Stimulated activated CD4-positive, alpha-beta T cell treated with anti-CD3 and anti-CD28 coated beads, Interleukin-12 subunit alpha, Interleukin-12 subunit beta, amount 100 ng/mL, for 48 hours (primary cell): ENCODE data around the gene HTR2A.

ENCODE experiments used
- DNase-seq, 3 donors: peaks; one replicate each; pipeline ENCODE4 v3.0.0-alpha.2; 2020; ENCODE audit warnings: low read depth in 2 of 3, low spot score in 1 of 3

Gene HTR2A

DNA sequence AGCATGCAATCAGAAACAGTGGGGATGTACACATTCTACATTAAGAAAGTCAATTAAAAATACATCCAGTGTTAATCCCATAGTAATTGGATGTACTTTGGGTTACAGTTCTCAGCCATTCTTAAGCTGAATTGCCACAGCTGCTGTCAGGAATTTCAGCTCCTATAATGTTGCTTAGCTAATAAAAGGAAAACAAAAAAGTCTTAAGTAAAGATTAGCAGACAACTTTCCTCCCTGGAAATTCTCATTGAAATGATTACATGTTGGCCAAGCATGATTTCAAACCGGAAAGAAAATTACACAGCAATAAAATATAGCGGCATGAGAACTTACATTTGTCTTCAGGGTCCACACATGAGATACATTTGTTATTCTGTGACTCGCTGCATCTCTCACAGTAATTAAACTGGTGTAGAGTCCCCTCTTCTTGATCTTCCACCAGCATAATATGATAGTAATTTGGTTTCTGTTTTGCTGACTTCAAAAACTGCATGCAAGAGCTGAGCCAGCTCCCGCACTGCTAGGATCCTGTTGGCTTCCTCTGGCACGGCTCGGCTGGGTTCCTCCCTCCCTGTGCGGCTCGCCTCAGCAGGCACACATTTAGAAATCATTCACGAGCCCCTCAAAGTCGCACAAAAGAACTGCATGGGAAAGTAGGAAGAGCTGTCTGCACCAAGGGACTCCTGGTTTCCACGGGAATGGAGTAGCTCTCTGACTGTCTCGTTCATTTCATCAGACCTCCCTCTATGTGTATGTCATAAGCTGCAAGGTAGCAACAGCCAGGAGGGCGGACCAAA, at the start of gene HTR2A:
HTR2A (minus strand) TSS at position 713 of the 797 bp plus-strand sequence. CDS start 1,147 bp downstream, outside the sequence.
- no peak for DNase-seq

DNA sequence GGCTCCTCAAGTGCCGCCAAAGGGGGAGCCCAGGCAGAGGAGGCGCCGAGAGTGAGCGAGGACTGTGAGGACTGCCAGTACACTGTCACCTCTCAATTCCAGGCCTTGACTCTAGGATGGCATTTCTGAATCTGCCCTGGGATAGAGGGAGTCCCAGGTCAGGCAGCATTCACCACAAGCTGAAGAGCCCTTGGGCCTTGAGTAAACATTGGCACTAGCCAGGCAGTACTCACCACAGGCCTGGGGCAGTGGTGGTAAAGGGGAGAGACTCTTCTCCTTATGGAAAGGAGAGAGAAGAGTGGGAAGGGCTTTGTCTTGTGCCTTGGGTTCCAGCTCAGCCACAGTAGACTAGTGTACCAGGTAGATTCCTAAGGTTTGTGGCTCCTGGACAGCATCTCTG, 39.7 kb upstream of the HTR2A start:
- DNase-seq, result no peak

DNA sequence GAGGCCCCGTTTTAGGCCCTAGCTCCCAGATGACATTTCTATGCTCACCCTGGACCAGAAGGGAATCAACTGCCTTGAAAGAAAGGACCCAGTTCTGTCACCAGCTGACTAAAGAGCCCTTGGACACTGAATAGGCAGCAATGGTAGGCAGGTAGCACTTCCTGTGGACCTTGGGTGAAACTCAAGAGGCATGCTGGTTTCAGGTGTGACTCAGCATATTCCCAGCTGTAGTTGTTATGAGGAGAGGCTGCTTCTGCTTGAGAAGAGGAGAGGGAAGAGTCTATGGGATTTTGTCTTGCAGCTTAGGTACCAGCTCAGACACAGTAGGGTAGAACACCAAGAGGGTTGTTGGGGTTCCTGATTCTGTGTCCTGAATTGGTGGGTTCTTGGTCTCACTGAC, 37.9 kb upstream of the HTR2A start:
- no peak for DNase-seq

DNA sequence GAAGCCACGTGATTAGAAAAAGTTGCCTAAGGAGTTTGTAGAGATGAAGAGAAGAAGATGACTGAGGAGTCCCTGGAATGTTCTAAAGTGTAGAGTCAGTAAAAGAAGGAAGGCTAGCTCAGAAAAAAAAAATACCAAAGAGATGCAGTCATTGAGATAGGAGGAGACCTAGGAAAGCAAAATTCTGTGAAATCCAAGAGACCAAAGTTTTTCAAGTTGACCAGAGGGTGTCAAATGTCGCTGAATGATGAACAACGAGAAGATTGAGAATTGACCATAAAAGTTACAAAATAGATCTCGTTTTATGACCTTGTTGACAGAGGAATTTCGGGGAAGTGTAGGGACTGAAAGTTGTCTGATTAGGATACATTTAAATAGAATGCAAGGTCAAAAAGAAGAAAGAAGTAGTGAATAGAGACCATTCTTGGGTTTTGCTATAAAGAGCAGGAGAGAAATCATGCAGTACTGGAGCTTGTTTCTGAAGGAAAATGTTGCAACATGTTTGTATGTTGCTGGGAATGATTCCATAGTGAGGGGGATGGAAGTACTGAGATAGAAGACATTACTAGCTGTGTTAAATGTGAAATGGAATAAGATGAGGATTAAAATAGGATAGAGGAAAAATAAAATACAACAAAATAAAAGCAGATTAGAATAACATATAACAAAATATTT, 30.2 kb upstream of the HTR2A start:
- no peak for DNase-seq

DNA sequence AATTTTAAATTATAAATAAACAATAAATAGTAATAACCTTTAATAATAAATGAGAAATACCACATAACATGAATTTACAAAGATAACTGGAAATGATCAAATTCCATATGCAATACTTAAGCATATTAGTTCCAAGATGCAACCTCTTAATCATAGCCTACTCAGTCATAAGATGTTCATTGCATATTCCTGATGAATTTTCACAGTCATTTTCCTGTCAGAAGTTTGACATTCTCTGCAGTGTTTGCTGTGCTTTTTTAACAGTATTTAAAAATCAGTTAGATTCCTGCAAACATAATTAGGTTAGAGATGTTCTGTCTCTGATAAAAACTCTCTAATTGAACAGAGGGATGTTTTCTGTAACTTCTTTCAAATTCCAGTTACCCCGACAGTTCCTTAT, 28.6 kb upstream of the HTR2A start:
- no peak for DNase-seq

DNA sequence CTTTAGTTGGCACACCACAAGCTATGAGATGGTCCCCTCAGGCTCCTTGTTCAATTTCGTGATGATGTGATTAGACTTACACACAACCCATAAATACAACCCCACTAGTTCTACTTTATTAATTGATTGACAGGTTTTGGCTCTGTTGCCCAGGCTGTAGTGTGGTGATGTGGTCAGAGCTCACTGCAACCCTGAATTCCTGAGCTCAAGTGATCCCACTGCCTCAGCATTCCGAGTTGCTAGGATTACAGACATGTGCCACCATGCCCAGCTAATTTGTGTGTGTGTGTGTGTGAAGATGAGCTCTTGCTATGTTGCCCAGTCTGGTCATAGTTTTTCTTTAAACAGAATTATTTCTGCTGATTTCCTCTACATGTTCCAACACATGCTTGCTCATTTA, 17.5 kb upstream of the HTR2A start:
- no peak for DNase-seq

DNA sequence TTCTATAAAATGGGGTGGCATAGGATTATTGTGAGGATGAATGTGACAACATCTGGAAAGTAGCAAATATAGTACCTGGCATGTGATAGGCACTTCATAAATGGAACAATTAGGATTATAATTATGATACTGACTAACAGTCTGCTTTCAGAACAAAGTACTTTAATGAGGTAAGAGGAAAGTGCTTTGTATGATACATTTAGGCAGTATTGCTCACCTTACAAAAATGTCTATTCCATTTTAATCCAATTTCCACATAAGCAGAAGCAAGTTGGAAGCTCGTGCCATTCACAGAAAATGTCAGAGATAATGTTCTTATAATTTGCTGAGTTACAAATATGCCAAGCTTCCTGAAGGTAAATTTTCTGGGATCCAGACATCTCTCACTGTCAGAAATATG, 16.9 kb upstream of the HTR2A start:
- no peak for DNase-seq

DNA sequence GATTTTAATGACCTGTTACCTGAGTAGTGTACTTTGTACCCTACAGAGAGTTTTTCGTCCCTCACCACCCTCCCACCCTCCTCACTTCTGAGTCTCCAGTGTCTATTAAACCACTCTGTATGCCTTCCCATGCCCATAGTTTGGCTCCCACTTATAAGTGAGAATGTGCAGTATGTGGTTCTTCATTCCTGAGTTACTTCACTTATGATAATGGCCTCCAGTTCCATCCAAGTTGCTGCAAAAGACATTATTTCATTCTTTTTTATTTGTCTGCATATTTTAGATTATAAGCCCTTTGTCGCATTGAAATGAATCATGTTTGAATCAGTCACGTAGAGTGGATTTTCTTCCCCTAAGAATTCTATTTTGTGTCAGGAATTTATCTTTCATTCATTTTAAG, 12.2 kb upstream of the HTR2A start:
- no peak for DNase-seq

DNA sequence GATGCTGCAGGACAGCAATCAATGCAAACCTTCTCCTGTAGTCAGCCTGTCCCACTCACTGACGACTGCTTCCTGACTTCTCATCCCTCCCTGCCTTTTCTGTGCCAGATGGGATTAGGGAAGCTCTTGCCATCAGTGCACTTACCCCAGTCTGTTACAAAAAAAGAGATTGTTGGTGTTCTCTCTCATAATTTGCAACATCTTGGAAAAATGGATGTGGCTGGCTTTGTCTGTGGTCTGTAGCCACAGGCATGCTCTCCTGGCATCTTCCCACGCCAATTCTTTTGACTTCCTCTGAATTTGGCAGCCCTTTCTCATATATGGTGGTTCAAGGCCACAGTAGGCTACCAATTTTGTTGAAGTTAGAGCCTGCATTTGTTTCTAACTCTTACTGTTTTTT, 11.6 kb upstream of the HTR2A start:
- no peak for DNase-seq

DNA sequence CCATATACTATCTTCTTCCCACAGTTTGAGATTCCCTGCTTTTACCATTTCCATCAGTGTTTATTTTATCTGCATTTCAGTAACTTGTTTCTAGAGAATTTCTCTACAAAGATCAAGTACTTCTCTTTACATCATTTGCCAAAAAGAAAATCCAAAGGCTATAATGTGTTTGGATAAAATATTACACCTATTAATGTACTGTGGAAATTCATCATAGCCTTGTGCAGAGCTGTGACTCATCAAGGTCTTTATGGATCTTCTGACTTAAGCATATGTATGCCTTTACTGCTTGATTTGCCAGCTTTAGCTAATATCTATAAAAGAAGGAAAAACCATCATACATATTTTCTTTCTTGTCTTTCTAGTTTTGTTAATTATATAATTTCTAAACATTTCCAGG, 9.6 kb upstream of the HTR2A start:
- no peak for DNase-seq

DNA sequence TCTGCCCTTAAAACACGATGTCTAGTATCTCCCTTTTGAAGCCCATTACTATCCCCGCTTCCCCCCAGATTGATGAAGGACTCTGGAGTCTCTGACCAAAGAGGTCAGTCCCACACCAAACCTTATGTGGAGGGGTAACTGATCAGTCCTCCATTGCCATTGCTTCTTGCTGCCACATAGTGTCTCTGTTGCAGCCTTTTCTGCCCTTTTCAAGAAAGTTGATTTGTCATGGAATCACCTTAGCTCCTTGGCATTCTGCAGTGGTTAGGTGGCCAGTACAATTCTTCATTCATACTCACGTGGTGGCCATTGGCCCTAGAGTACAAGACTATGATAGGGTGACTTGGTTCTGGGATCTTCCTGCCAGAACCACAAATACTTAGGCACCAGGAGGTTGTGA, 8.4 kb upstream of the HTR2A start:
- DNase-seq, result no peak

DNA sequence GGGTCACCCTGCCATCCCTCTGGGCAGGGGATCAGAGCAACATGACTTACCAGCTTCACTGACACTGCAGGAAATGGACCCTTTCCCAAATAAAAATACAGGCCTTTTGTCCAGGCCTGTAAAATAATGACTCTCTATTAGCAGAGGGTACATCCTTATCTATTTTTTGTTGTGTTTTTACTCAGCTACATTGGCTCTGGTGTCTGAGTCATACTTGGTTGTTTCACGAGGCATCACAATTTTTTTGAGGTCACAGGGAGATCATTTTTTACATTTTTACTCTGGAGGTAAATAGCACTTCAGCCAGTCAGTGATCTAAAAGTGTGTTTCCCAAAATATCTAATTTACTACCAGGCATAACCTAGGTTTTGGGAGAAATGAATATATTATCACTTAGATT, 6.9 kb upstream of the HTR2A start:
- DNase-seq, result no peak

DNA sequence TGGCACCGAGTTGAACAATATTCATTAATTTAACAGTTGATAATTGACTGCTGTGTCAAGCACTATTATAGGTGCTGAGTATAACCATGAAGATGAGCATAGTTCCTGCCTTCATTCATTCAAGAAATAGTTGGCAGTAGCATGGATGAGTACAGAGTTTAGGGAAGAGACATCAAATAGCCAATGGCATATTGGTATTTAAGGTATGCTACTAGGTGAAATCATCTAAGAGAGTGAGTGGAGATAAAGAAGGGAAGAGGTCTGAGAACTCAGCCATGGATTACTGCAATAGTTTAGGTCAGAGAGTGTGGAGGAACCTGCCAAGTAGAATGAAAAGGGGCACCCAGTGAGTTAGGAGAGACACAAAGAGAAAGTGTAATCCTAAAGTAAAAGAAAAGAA, 4.9 kb upstream of the HTR2A start:
- DNase-seq, result no peak

DNA sequence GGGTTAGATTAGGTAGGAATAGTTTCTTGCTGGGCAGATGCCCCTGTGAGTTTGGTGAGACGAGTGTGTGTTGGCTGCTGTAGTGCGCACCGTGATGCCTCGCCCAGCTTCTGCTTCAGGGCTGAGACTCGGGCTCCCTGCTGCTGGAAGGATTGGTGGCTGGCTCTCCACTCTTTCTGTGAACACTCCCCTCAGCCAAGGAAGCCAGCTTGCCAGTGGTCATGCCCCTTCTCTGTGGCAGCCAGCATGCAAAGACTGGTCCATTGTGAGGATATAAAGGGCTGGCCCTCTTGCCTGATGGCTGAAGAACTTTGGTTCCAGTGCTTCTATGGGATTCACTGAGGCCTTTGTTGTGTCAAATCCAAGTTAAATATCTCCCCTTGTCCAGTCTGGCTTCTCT, 2.9 kb upstream of the HTR2A start:
- DNase-seq, result no peak

DNA sequence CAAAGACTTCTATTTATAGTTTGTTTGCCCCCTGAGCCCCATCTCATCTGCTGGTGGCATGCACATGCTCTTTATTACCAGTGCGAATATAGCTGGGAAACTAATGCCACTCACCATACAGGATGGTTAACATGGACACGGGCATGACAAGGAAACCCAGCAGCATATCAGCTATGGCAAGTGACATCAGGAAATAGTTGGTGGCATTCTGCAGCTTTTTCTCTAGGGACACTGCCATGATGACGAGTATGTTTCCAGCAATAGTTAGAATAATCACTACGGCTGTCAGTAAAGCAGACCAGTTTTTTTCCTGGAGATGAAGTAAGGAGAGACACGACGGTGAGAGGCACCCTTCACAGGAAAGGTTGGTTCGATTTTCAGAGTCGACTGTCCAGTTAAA, 1.5 kb downstream of the HTR2A start:
- DNase-seq, result no peak

DNA sequence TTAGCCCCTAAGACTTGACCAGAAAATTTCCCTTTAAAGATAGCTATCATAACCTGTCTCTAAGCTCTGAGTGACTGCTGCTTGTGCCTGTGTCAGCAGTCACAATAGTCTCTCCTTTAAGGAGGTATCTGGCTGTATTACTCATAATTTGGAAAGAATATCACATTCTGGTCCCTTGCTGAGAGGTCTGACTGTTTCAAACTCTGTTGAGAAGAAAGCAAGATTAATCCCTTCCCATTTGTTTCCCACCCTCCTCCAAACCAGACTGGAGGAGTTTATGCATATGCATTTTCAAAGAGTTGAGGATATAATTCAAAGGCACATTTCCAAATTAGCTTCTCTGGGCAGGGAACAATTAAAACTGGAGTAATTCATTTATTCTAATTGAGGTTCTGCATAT, 2.3 kb downstream of the HTR2A start:
- DNase-seq, result no peak

DNA sequence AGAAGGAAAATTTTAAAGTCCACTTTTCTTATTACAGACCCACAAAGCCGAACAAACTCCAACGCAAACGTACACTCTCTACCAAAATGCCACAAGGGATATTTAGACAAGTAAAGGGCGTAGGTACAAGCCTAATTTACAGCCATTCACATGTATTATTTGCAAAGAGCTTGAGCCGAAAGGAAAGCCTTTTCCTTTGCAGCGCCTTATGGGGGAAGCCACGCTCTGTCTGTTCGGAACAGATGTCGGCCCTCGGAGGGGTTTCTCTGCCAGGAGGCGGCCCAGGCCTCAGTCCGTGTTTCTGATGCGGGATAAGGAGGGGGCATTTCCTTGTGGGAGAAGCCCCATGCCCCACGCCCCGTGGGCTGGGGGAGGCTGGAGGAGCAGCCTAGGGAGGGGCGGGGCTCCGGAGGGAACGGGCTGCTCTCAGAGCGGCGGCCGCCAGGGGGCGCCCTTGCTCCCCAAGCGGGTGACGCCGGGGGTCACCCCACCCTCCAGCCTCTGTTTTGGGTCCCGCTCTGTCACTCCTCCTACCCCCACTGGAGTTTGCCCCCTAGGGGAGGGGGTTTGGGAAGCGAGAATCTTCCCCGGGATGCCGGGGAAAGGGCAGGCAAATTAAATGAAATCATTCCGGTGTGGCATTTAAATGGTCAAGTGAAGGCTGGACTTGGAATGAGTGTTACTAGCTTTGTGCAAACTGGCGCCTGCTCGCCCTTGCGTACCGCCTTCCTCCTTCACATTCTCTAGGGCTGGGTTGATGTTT, 2.9 kb downstream of the HTR2A start:
- peak; percentile 39 to 60 (median 57) for DNase-seq

DNA sequence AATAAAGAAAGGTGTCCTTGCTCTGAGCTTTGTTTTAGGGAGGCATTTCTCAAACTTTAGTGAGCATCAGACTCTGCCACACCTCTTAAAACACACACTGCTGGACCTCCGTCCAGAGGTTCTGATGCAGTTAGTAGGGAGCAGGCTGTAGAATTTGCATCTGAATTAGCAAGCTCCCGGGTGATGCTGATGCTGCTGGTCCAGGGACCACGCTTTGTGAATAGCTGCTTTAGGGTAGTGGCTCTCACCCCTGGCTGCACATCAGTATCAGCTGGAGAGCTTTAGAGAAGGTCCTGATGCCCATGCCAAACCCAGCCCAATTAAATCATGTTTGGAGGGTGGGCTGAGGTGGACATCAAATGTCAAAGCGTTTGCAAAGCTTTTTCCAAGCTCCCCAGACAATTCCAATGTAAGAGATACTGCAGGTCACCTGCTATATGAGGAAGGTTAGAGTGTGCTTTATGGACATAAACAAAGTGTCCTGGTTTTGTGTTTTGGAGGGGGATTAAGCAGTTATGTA, 3.6 kb downstream of the HTR2A start:
- no peak for DNase-seq

DNA sequence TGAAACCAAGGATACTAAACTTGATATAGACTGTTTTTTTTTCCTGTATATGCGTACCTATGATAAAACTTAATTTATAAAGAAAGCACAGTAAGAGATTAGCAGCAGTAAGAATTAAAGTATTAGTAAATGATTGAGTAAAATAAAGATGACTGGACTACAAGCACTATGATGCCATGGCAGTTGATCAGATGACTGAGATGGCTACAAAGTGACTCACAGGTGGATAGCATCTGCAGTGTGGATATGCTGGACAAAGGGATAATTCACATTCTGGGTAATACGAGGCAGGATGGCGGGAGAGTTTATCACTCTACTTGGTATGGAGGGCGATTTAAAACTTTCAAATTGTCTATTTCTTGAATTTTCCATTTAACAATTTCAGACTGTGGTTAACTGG, 11.8 kb downstream of the HTR2A start:
- DNase-seq, result no peak

DNA sequence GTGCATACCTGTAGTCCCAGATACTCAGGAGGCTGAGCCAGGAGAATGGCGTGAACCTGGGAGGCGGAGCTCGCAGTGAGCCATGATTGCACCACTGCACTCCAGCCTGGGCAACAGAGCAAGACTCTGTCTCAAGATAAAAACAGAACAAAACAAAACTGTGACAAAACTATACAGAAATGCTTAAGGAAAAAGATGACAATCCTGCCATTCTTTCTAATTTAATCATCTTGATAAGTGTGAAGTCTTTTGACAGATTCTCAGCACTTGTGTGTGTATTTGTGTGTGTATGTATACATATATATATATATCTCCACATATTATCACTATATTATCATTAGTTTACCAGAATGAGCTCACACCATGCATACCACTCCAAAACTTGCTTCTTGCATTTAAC, 12.3 kb downstream of the HTR2A start:
- DNase-seq, result no peak

DNA sequence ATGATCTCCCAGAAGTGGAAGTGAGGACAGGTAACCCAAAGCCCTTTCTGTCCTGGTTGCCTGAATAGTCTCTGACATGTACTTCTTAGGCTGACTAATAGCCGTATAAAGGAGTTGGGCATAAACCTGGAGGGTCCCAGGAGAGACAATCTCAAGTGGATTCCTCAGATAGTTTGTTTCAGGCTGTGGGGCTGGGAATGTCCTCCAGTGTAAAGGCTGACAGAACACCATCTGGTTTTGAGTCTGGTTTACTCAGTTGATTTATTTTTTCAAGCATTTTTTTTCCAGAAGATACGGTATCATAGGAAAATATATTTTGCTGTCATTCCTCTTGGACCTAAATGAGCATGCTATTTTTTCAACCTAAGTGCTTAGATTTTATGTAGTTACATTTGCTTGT, 15.2 kb downstream of the HTR2A start:
- DNase-seq, result no peak

DNA sequence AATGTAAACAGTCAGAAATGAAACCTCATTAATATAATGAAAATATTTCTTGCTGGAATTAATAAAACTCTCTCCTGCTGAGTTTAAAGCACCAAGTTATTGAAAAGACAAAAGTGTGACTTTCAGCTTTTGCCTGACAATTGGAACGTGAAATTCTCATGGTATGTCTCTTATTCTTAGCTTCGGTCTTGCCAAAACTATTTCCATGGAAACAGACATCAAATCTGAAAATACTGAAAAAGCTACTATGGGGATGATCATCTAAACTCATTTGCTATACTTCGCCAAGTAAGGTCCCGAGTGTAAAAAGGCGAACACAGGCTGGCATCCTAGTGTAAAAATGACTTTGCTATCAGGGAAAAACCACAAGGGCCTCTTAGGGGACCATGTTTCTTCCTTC, 22.8 kb downstream of the HTR2A start:
- no peak for DNase-seq
